ENCODE measurements around the gene PLD5.

The PLD5 gene

DNA sequence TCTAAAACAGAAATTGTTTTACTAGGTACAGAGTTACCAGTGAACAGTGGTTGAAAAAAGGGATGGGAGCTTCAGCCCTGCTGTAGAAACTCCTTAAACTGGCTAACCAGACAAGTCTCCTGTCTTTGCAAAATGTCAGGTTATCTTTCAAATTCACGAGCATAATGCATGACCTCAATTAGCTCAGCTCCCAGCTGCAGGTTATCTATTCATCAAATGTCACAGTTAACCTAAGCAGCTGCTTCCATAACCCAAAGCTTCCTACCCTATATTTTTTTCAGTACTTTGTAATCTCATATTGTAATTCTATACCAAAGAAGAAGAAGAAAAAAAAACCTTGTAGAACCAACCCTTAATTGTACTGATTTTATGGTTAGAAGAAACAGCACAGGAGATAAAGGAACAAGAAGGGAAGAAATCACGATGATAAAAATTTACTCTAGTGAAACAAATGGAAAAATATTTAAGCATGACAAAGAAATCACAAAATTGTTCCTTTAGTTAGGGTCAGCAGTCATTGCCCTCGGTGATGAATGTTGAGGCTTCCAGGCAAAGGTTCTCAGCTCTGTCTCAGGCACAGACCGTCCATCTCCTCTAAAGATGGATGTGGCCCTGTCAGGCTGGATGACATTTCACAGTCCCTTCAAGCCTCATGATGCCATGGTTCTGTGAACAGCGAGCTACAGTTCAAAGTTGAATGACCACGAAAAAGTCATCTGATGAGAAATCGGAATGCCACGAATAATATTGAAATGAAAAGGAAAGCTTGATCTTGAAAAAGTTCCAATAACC is 95.9 kb downstream of the PLD5 start:
- no peaks in the 10 kb centered on the region for H3K9me3 ChIP-seq (ENCODE audit: control insufficient read depth, low read length)
- no peaks in the 10 kb centered on the region for H3K27me3 ChIP-seq (replicated peaks; ENCODE audit: control insufficient read depth, insufficient read depth, low read length, poor library complexity, severe bottlenecking)
- H3K27ac ChIP-seq (ENCODE audit: insufficient read depth, low read length, poor library complexity, severe bottlenecking): no peak overlapping the region
- H3K36me3 ChIP-seq (ENCODE audit: control insufficient read depth, insufficient read depth, low read length): no peaks in the 10 kb centered on the region
- no peaks in the 10 kb centered on the region for H3K4me1 ChIP-seq (ENCODE audit: control insufficient read depth, insufficient read depth, low read length, poor library complexity, severe bottlenecking)
- no peak for DNase-seq
- H3K4me3 ChIP-seq (ENCODE audit: insufficient read depth, low read depth, low read length, poor library complexity, severe bottlenecking): no peak overlapping the region

DNA sequence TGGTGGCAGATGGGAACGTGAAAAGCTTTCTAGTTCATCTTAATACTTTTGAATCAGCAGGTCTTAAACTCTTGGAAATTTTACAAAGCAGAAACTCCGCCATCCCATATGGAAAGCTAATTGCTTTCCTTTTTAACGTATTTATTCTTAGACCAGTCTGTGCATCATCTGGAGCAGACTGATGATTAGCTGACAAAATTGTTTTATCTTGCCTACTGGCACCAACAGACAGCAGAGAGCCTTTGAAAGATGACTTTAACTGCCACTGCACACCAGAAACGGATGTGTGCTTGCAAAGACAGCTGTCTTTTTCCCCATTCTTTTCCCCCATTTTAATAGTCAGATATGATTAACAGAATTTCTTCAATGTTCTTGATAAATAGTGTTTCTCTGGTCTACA is 97.0 kb downstream of the PLD5 start:
- no peaks in the 10 kb centered on the region for H3K4me1 ChIP-seq (ENCODE audit: control insufficient read depth, insufficient read depth, low read length, poor library complexity, severe bottlenecking)
- no peaks in the 10 kb centered on the region for H3K36me3 ChIP-seq (ENCODE audit: control insufficient read depth, insufficient read depth, low read length)
- H3K9me3 ChIP-seq (ENCODE audit: control insufficient read depth, low read length): no peaks in the 10 kb centered on the region
- H3K27ac ChIP-seq (ENCODE audit: insufficient read depth, low read length, poor library complexity, severe bottlenecking): no peak overlapping the region
- DNase-seq: no peak
- H3K4me3 ChIP-seq (ENCODE audit: insufficient read depth, low read depth, low read length, poor library complexity, severe bottlenecking): no peak overlapping the region
- no peaks in the 10 kb centered on the region for H3K27me3 ChIP-seq (replicated peaks; ENCODE audit: control insufficient read depth, insufficient read depth, low read length, poor library complexity, severe bottlenecking)

DNA sequence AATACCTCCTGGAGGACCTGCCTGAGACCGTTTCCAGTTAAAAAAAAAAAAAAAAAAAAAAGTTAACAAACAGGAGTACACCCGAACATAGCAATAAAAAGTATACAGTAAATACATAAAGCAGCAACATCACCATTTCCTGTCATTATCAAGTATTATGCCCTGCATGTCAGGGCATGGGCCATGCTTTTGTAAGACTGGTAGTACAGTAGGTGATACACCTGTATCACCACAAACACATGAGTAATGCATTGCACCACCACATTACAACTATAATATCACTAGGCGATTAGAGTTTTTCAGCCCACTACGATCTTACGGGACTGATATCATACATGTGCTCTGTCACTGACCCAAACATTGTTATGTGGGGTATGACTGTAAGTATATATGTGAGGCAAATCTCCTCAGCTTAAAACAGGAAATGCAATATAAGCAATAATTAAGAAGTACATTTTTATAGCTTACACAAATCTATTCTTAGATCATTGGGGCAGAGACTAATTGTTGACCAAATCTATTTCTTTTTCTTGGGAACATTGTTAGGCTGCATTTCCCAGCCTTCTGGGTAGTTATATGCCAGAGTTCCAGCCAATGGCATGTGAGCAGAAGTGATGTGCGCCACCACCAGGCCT is 98.1 kb downstream of the PLD5 start:
- Histone ChIP-seq H3K36me3 (ENCODE audit: control insufficient read depth, insufficient read depth, low read length) (no peaks in the 10 kb centered on the region), H3K9me3 (ENCODE audit: control insufficient read depth, low read length) (no peaks in the 10 kb centered on the region), H3K4me1 (ENCODE audit: control insufficient read depth, insufficient read depth, low read length, poor library complexity, severe bottlenecking) (no peaks in the 10 kb centered on the region), H3K27me3 (replicated peaks; ENCODE audit: control insufficient read depth, insufficient read depth, low read length, poor library complexity, severe bottlenecking) (no peaks in the 10 kb centered on the region), H3K27ac (ENCODE audit: insufficient read depth, low read length, poor library complexity, severe bottlenecking) (no peak overlapping the region), H3K4me3 (ENCODE audit: insufficient read depth, low read depth, low read length, poor library complexity, severe bottlenecking) (no peak overlapping the region)
- no peak for DNase-seq

DNA sequence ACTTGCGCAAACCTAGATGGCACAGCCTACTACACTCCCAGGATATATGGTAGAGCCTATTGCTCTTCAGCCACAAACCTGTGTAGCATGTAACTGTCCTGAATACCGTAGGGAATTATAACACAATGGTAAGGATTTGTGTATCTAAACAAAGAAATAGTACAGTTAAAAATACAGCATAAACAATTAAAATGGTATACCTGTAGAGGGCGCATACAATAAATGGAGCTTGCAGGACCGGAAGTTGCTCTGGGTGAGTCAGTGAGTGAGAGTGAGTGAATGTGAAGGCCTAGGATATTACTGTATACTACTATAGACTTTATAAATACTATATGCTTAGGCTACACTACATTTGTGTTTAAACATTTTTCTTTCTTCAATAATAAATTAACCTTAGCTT is 99.3 kb downstream of the PLD5 start:
- no peak for DNase-seq
- H3K4me1 ChIP-seq (ENCODE audit: control insufficient read depth, insufficient read depth, low read length, poor library complexity, severe bottlenecking): no peaks in the 10 kb centered on the region
- H3K36me3 ChIP-seq (ENCODE audit: control insufficient read depth, insufficient read depth, low read length): no peaks in the 10 kb centered on the region

DNA sequence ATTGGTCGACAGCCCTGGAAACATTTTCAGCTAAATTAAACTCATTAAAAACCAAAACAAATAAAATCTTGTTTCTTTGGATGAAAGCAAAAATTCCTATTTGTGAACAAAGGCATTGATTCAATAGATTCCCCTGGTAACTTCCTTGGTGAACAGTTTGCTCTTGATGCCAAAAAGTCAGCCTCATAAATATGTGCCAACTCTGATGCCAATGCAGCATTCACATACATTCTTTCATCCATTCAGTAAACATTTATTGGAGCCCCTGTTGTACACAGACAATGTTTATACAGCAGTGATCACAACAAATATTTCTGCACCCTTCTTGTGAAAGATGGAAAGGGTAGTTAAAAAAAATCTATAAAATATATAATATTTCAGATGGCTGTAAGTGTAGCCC is 107.8 kb downstream of the PLD5 start:
- DNase-seq: no peak

More for the DNA sequence above, 99.3 kb downstream of the PLD5 start:
- Histone ChIP-seq H3K4me3 (ENCODE audit: insufficient read depth, low read depth, low read length, poor library complexity, severe bottlenecking) (no peak overlapping the region), H3K27me3 (replicated peaks; ENCODE audit: control insufficient read depth, insufficient read depth, low read length, poor library complexity, severe bottlenecking) (no peaks in the 10 kb centered on the region), H3K9me3 (ENCODE audit: control insufficient read depth, low read length) (no peaks in the 10 kb centered on the region), H3K27ac (ENCODE audit: insufficient read depth, low read length, poor library complexity, severe bottlenecking) (no peak overlapping the region)

DNA sequence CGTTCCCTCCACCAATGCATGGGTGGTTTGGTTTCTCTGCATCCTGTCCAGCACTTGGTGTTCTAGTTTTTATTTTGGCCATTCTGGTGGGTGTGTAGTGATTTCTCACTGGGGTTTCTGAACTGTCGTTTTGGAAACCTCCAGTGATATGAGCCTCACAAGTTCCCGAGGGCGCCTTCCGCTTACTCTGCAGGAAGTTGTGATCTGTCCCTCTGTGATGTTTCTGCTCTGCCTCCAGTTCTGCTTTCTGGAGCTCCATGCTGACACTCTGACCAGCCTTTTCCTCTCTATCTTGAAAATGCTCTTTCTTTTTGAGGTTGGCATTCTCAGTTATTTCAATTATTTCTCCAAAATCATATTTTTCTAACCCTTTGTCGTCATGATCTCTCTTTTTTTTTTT is 111.6 kb downstream of the PLD5 start:
- Histone ChIP-seq H3K4me1 (ENCODE audit: control insufficient read depth, insufficient read depth, low read length, poor library complexity, severe bottlenecking) (no peaks in the 10 kb centered on the region), H3K36me3 (ENCODE audit: control insufficient read depth, insufficient read depth, low read length) (no peaks in the 10 kb centered on the region), H3K9me3 (ENCODE audit: control insufficient read depth, low read length) (no peaks in the 10 kb centered on the region), H3K4me3 (ENCODE audit: insufficient read depth, low read depth, low read length, poor library complexity, severe bottlenecking) (no peak overlapping the region), H3K27ac (ENCODE audit: insufficient read depth, low read length, poor library complexity, severe bottlenecking) (no peak overlapping the region), H3K27me3 (replicated peaks; ENCODE audit: control insufficient read depth, insufficient read depth, low read length, poor library complexity, severe bottlenecking) (no peaks in the 10 kb centered on the region)
- no peak for DNase-seq

More for the DNA sequence above, 107.8 kb downstream of the PLD5 start:
- Histone ChIP-seq H3K27me3 (replicated peaks; ENCODE audit: control insufficient read depth, insufficient read depth, low read length, poor library complexity, severe bottlenecking) (no peaks in the 10 kb centered on the region), H3K4me3 (ENCODE audit: insufficient read depth, low read depth, low read length, poor library complexity, severe bottlenecking) (no peak overlapping the region), H3K4me1 (ENCODE audit: control insufficient read depth, insufficient read depth, low read length, poor library complexity, severe bottlenecking) (no peaks in the 10 kb centered on the region), H3K36me3 (ENCODE audit: control insufficient read depth, insufficient read depth, low read length) (no peaks in the 10 kb centered on the region), H3K27ac (ENCODE audit: insufficient read depth, low read length, poor library complexity, severe bottlenecking) (no peak overlapping the region), H3K9me3 (ENCODE audit: control insufficient read depth, low read length) (no peaks in the 10 kb centered on the region)

DNA sequence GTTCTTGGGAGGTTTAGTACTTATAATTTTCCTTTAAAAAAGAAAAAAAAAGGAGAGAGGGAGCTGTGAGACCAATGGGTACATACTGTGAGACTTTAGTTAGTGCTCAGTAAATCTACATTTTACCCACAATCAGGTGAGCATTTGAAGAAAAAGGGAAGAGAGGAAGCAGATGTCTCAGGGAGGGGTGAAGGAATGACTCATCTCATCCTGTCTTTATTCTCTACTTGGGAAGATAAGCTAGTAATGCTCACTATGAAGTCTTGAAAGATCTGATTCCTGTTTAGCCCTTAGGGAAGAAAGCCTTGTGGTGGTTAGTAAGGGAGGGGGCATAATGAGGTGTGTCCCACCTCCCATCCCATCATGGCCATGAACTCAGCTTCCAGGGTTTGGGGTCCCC is 112.6 kb downstream of the PLD5 start:
- no peaks in the 10 kb centered on the region for H3K27me3 ChIP-seq (replicated peaks; ENCODE audit: control insufficient read depth, insufficient read depth, low read length, poor library complexity, severe bottlenecking)
- H3K4me1 ChIP-seq (ENCODE audit: control insufficient read depth, insufficient read depth, low read length, poor library complexity, severe bottlenecking): no peaks in the 10 kb centered on the region
- no peak overlapping the region for H3K27ac ChIP-seq (ENCODE audit: insufficient read depth, low read length, poor library complexity, severe bottlenecking)
- no peak overlapping the region for H3K4me3 ChIP-seq (ENCODE audit: insufficient read depth, low read depth, low read length, poor library complexity, severe bottlenecking)
- no peaks in the 10 kb centered on the region for H3K36me3 ChIP-seq (ENCODE audit: control insufficient read depth, insufficient read depth, low read length)
- H3K9me3 ChIP-seq (ENCODE audit: control insufficient read depth, low read length): no peaks in the 10 kb centered on the region
- no peak for DNase-seq

DNA sequence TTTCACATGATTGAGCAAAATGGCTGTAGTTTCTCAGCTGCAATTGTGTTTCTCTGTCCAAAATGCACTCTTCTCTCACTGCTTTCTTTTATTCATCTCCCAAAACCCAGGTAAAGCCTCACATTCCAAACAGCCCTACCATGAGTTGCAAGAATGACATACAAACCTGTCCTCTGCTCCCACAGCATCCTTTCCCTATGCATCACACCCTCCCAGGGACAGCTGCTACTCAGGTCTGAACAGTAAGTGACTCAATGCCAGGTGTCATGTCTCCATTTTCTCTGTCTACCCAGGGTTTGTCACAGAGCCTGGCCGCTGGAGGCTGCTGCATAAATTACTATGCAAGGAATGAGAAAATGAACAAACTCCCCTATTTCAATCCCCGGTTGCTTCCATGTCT is 118.5 kb downstream of the PLD5 start:
- Histone ChIP-seq H3K4me1 (ENCODE audit: control insufficient read depth, insufficient read depth, low read length, poor library complexity, severe bottlenecking) (no peaks in the 10 kb centered on the region), H3K9me3 (ENCODE audit: control insufficient read depth, low read length) (no peaks in the 10 kb centered on the region), H3K27me3 (replicated peaks; ENCODE audit: control insufficient read depth, insufficient read depth, low read length, poor library complexity, severe bottlenecking) (no peaks in the 10 kb centered on the region), H3K27ac (ENCODE audit: insufficient read depth, low read length, poor library complexity, severe bottlenecking) (no peak overlapping the region), H3K36me3 (ENCODE audit: control insufficient read depth, insufficient read depth, low read length) (no peaks in the 10 kb centered on the region), H3K4me3 (ENCODE audit: insufficient read depth, low read depth, low read length, poor library complexity, severe bottlenecking) (no peak overlapping the region)
- DNase-seq: no peak

DNA sequence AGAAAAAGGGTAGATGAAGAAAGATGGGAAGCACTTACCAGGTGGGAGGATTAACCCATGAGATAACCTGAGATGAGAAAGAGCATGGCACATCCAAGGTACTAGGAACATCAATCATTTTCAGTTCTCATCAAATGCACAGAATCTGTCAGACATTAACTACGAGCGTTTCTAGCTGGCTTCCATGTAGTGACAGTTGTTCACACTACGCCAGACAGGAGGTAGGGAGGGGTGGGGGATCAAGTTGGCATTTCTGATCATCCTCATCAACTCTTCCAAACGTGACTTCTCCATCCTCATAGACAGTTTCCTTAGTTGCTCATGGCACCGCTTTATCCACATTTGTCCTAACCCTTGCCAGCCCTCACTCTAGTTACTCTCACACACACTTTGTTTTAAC is 120.2 kb downstream of the PLD5 start:
- Histone ChIP-seq H3K4me1 (ENCODE audit: control insufficient read depth, insufficient read depth, low read length, poor library complexity, severe bottlenecking) (no peaks in the 10 kb centered on the region), H3K9me3 (ENCODE audit: control insufficient read depth, low read length) (no peaks in the 10 kb centered on the region), H3K36me3 (ENCODE audit: control insufficient read depth, insufficient read depth, low read length) (no peaks in the 10 kb centered on the region), H3K27me3 (replicated peaks; ENCODE audit: control insufficient read depth, insufficient read depth, low read length, poor library complexity, severe bottlenecking) (no peaks in the 10 kb centered on the region), H3K27ac (ENCODE audit: insufficient read depth, low read length, poor library complexity, severe bottlenecking) (no peak overlapping the region), H3K4me3 (ENCODE audit: insufficient read depth, low read depth, low read length, poor library complexity, severe bottlenecking) (no peak overlapping the region)
- no peak for DNase-seq

DNA sequence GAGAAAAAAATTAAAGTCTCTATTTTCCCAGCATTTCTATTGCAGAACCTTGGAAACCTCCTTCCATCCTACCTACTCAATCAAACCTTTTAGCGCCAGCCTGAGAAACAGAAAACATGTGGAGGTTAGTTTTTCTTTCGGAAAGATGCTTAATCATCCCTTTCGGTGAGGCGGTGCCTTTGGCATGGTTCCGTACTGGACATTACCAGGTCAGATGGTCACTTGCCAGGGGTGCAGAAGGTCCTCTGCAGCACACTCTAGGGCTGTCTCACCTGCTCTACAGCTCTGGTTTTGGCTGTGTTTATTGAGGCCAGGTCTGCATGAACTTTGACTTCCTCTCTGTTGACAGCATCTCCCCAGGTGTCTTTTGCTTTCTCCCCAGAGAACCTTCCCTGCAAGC is 121.5 kb downstream of the PLD5 start:
- Histone ChIP-seq H3K27ac (ENCODE audit: insufficient read depth, low read length, poor library complexity, severe bottlenecking) (no peak overlapping the region), H3K9me3 (ENCODE audit: control insufficient read depth, low read length) (no peaks in the 10 kb centered on the region), H3K4me3 (ENCODE audit: insufficient read depth, low read depth, low read length, poor library complexity, severe bottlenecking) (no peak overlapping the region), H3K27me3 (replicated peaks; ENCODE audit: control insufficient read depth, insufficient read depth, low read length, poor library complexity, severe bottlenecking) (no peaks in the 10 kb centered on the region), H3K4me1 (ENCODE audit: control insufficient read depth, insufficient read depth, low read length, poor library complexity, severe bottlenecking) (no peaks in the 10 kb centered on the region), H3K36me3 (ENCODE audit: control insufficient read depth, insufficient read depth, low read length) (no peaks in the 10 kb centered on the region)
- DNase-seq: no peak

Data from effector memory CD4-positive, alpha-beta T cell (primary cell).